Muscle layer of colon (tissue), 2 donors: ENCODE data around the gene PAIP2.

Experiments
- H3K27ac ChIP-seq: one replicate; pipeline ENCODE4 v1.7.0; 2013; ENCODE audit warnings: low read depth, mild to moderate bottlenecking, low read length, moderate library complexity
- H3K27me3 ChIP-seq, 2 donors: one replicate each; pipeline ENCODE4 v1.7.0; 2013; ENCODE audit warnings: low read length in 2 of 2, mild to moderate bottlenecking in 2 of 2; ENCODE audit not compliant: insufficient read depth in 2 of 2, control insufficient read depth in 1 of 2
- H3K36me3 ChIP-seq: one replicate; pipeline ENCODE4 v1.7.0; 2013; ENCODE audit warnings: mild to moderate bottlenecking, low read length; ENCODE audit not compliant: insufficient read depth
- H3K4me1 ChIP-seq: one replicate; pipeline ENCODE4 v1.7.0; 2013; ENCODE audit warnings: mild to moderate bottlenecking, low read length; ENCODE audit not compliant: insufficient read depth
- H3K4me3 ChIP-seq, 2 donors: one replicate each; pipeline ENCODE4 v1.7.0; 2013; ENCODE audit warnings: low read length in 2 of 2, low read depth in 1 of 2, mild to moderate bottlenecking in 1 of 2, moderate library complexity in 1 of 2
- H3K9ac ChIP-seq: one replicate; pipeline ENCODE4 v1.7.0; 2013; ENCODE audit warnings: low read length
- H3K9me3 ChIP-seq: one replicate; pipeline ENCODE4 v1.7.0; 2013; ENCODE audit warnings: mild to moderate bottlenecking, low read length
- donor health status: abdominal sarcoma.
- donor health status: Adenocarcinoma of cecum.

Gene PAIP2

GRCh38 chr5:139389701-139390638, 48.3 kb downstream of the PAIP2 start, which contains the start of gene MZB1:
Gene MZB1, minus strand, starts transcription at chr5:139389913. Its CDS starts 57 bp downstream, at chr5:139389856.
- Histone ChIP-seq H3K4me3 (no peak within 1 kb of the TSS), H3K27ac (no peak within 1 kb of the TSS), H3K36me3 (no peaks in the 10 kb centered on the region), H3K27me3 (peaks cover 17 to 38% of the 10 kb centered on the region in 2 donors), H3K9me3 (no peaks in the 10 kb centered on the region), H3K4me1 (peaks cover 5% of the 10 kb centered on the region), H3K9ac (no peak within 1 kb of the TSS)

DNA sequence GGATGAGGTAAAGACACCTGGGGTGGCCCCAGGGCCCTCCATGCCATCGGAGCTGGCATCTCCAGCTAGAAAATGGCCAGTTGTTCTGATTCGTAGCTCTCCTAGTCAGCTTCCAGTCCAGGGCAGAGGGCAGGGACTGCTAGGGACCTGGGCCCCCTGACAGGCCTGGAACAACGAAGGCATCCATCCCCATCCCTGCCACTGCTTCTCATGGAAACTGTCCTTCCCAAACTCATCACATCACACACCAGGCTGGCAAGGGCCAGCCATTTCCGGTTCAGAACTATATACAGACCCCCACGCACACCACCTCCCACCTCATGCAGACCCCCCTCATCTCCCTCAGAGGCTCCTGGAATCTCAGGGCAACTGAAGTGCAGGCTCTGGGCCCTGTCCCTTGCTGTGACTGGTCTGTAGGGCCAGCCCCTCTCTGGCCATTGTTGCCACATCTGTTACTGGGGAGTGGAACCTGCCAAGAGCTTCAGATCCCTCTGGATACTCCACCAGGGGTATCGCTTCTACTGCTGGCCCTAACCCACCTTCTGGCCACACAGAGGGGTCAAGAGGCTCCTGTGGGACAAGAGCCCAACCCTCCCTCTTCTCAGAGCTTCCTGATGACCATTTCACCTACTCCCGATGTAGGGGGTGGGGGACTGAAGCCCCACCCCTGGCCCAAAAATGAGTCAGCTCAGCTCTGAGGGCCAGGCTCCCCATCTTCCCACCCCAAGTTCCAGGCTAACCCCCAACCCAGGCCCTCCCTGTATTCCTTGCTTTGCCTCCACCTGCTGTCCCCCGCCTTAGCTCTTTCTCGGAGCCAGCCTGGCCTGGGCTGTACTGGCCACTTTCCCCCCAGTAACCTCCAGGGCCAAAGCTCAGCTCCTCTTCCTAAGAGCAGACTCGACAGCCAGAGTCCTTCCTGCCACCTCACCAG, 49.2 kb downstream of the PAIP2 start:
- Histone ChIP-seq H3K9me3 (no peaks in the 10 kb centered on the region), H3K27me3 (peaks cover 24 to 47% of the 10 kb centered on the region in 2 donors), H3K4me3 (no peak overlapping the region), H3K36me3 (no peaks in the 10 kb centered on the region), H3K9ac (no peak overlapping the region), H3K4me1 (peaks cover 5% of the 10 kb centered on the region), H3K27ac (no peak overlapping the region)

GRCh38 chr5:139391570-139392323, 50.1 kb downstream of the PAIP2 start:
- Histone ChIP-seq H3K27ac (no peak overlapping the region), H3K36me3 (no peaks in the 10 kb centered on the region), H3K4me3 (no peak overlapping the region), H3K27me3 (peaks cover 24 to 51% of the 10 kb centered on the region in 2 donors), H3K9me3 (no peaks in the 10 kb centered on the region), H3K4me1 (peaks cover 5% of the 10 kb centered on the region), H3K9ac (no peak overlapping the region)

DNA sequence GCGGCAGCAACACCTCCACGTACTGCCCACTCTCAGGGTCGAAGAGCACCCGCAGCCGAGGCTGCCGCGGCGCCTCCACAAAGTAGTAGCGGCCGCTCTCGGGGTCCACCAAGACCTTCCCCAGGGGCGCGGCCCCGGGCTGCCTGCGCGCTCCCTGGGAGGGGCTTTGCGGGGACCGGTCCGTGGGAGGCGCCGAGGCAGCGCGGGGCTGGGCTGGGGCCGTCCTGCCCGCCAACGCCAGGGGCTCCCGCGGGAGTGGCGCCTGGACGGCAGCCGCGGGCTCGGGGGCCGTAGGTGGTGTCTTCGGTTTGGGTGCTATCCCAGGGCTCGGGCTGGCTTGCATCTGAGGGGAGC, 50.6 kb downstream of the PAIP2 start:
- Histone ChIP-seq H3K4me3 (peak overlapping the region in 1 of 2 donors; percentile 45), H3K9me3 (no peaks in the 10 kb centered on the region), H3K4me1 (peaks cover 5% of the 10 kb centered on the region), H3K27me3 (peaks cover 24 to 51% of the 10 kb centered on the region in 2 donors), H3K9ac (no peak overlapping the region), H3K27ac (no peak overlapping the region), H3K36me3 (no peaks in the 10 kb centered on the region)

- no peak overlapping the region for H3K9ac ChIP-seq
- H3K36me3 ChIP-seq = no peaks in the 10 kb centered on the region
- no peaks in the 10 kb centered on the region for H3K9me3 ChIP-seq
- peak overlapping the region; percentile 9 to 45 for H3K4me3 ChIP-seq
- H3K27ac ChIP-seq = no peak overlapping the region
- H3K27me3 ChIP-seq = peaks cover 24 to 51% of the 10 kb centered on the region in 2 donors
- peaks cover 5% of the 10 kb centered on the region for H3K4me1 ChIP-seq
Observed at GRCh38 chr5:139392678-139393496, 51.2 kb downstream of the PAIP2 start.

GRCh38 chr5:139393497-139394122, 52.0 kb downstream of the PAIP2 start:
- Histone ChIP-seq H3K9ac (no peak overlapping the region), H3K27ac (no peak overlapping the region), H3K9me3 (no peaks in the 10 kb centered on the region), H3K4me1 (peaks cover 5% of the 10 kb centered on the region), H3K4me3 (peak overlapping the region; percentile 45 to 54), H3K27me3 (peaks cover 24 to 51% of the 10 kb centered on the region in 2 donors), H3K36me3 (no peaks in the 10 kb centered on the region)

GRCh38 chr5:139394123-139394653, 52.5 kb downstream of the PAIP2 start:
- peaks cover 5% of the 10 kb centered on the region for H3K4me1 ChIP-seq
- no peak overlapping the region for H3K9ac ChIP-seq
- no peak overlapping the region for H3K27ac ChIP-seq
- no peaks in the 10 kb centered on the region for H3K9me3 ChIP-seq
- no peaks in the 10 kb centered on the region for H3K36me3 ChIP-seq
- peaks cover 24 to 51% of the 10 kb centered on the region in 2 donors for H3K27me3 ChIP-seq
- peak overlapping the region; percentile 45 to 54 for H3K4me3 ChIP-seq

- peaks cover 5% of the 10 kb centered on the region for H3K4me1 ChIP-seq
- H3K9me3 ChIP-seq = no peaks in the 10 kb centered on the region
- peak within 1 kb of the TSS; percentile 45 to 54 for H3K4me3 ChIP-seq
- H3K27ac ChIP-seq = no peak within 1 kb of the TSS
- H3K36me3 ChIP-seq = no peaks in the 10 kb centered on the region
- H3K27me3 ChIP-seq = peaks cover 24 to 51% of the 10 kb centered on the region in 2 donors
- H3K9ac ChIP-seq = no peak within 1 kb of the TSS
Observed at GRCh38 chr5:139394654-139395566, 53.3 kb downstream of the PAIP2 start, which contains the start of gene PROB1. Gene PROB1, minus strand, starts transcription at chr5:139395104. Its CDS starts 23 bp downstream, at chr5:139395081.
